ENCODE results near the gene EVC2. TPM values are rescaled to one million over a fixed set of nuclear protein-coding genes. Genes with fewer than 3 reads are reported as not detected.

Gene EVC2
- total and polyA plus RNA-seq, 9 of the 15 experiments (the other 6 are each of a cell fraction or from before 2014, with no cell fraction given), result 0.03 to 0.55 (median 0.38) TPM; not detected in 1

DNA sequence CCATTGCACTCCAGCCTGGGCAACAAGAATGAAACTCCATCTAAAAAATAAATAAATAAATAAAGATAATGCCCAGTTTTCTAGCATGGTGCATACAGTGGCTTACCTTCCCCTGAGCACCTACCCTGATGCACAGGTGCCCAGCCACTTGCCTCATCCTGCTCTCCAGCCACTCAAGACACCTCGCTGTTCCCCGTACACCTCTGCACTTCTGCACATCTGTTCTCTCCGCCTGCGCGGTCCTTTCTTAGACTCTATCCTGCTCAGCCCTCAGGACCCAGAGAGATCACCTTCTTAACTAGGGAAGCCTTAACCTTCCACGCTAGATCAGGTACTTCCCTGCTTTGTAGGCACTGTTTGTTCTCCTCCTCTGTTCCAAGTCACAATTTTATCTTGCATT is 5.5 kb upstream of the EVC2 start:
- ATAC-seq, result no peak

More for the DNA sequence above, 5.5 kb upstream of the EVC2 start:
- WGBS (ENCODE audit: insufficient coverage, low coverage, missing lambda C conversion rate), result 14% methylated on average over 6 of the region's 6 CpGs
- FAIRE-seq (no peak), DNase-seq (ENCODE audit: extremely low read depth in 1 of 4, low spot score in 3 of 4) (no peak)
- Histone ChIP-seq H2AFZ (ENCODE audit: low read depth, low read length) (no peak overlapping the region), H3K4me2 (ENCODE audit: insufficient read depth, low read length) (no peak overlapping the region), H3K36me3 (ENCODE audit: control insufficient read depth, insufficient read depth, low read length) (no peaks in the 10 kb centered on the region), H3K9me3 (replicated peaks; ENCODE audit: control insufficient read depth, insufficient read depth, low read depth, low read length) (no peaks in the 10 kb centered on the region), H3K4me3 (no peak overlapping the region), H4K20me1 (replicated peaks; ENCODE audit: control insufficient read depth, insufficient read depth, low read length) (no peaks in the 10 kb centered on the region), H3K27me3 (ENCODE audit: control insufficient read depth in 2 of 2, insufficient read depth in 2 of 2, low read length in 2 of 2) (peaks cover 2 to 18% of the 10 kb centered on the region in 2 experiments; a peak in 3 of 5 replicates), H3K9ac (ENCODE audit: insufficient read depth in 1 of 2, low read depth in 2 of 2, low read length in 2 of 2) (no peak overlapping the region), H3K9me1 (ENCODE audit: control insufficient read depth, insufficient read depth, low read length) (no peaks in the 10 kb centered on the region), H3K79me2 (ENCODE audit: control insufficient read depth, insufficient read depth, low read length) (no peaks in the 10 kb centered on the region), H3K27ac (ENCODE audit: extremely low read depth, low read depth, low read length) (no peak overlapping the region), H3K4me1 (replicated peaks in 1 of 2; ENCODE audit: control insufficient read depth in 2 of 2, insufficient read depth in 2 of 2, low read length in 2 of 2) (peaks cover 0 to 10% of the 10 kb centered on the region in 2 experiments; a peak in 3 of 5 replicates)
- CTCF ChIA-PET (ENCODE audit: low intra/inter-chr PET ratio), result no interaction called here
- no peak for TF ChIP-seq STAG1 (CRISPR knock-in tag; IDR thresholded peaks at IDR 0.05; ENCODE audit: borderline replicate concordance)
- no peak for TF ChIP-seq DNMT1 (IDR thresholded peaks at IDR 0.05)
- no peak for TF ChIP-seq ESRRB (CRISPR knock-in tag; IDR thresholded peaks at IDR 0.05; ENCODE audit: borderline replicate concordance)
- TF ChIP-seq, protein P1, sequence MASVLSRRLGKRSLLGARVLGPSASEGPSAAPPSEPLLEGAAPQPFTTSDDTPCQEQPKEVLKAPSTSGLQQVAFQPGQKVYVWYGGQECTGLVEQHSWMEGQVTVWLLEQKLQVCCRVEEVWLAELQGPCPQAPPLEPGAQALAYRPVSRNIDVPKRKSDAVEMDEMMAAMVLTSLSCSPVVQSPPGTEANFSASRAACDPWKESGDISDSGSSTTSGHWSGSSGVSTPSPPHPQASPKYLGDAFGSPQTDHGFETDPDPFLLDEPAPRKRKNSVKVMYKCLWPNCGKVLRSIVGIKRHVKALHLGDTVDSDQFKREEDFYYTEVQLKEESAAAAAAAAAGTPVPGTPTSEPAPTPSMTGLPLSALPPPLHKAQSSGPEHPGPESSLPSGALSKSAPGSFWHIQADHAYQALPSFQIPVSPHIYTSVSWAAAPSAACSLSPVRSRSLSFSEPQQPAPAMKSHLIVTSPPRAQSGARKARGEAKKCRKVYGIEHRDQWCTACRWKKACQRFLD (CRISPR knock-in tag; IDR thresholded peaks at IDR 0.05), result no peak
- TF ChIP-seq HMG20B (CRISPR knock-in tag; IDR thresholded peaks at IDR 0.05), result no peak
- TF ChIP-seq TBL1XR1 (IDR thresholded peaks at IDR 0.05; ENCODE audit: low read length in 2 of 2), result no peak
- TF ChIP-seq PHF20 (IDR thresholded peaks at IDR 0.05; ENCODE audit: partially characterized antibody), result no peak
- no peak for TF ChIP-seq U2AF2 (optimal IDR thresholded peaks at IDR 0.05; ENCODE audit: low read depth, low read length)
- no peak for TF ChIP-seq ARID1B (IDR thresholded peaks at IDR 0.05)
- TF ChIP-seq SRF (CRISPR knock-in tag; IDR thresholded peaks at IDR 0.05), result no peak
- no peak for TF ChIP-seq RB1 (IDR thresholded peaks at IDR 0.05; ENCODE audit: low read depth)
- no peak for TF ChIP-seq XRCC4 (IDR thresholded peaks at IDR 0.05; ENCODE audit: extremely low read depth, insufficient read depth, insufficient read length)
- no peak for TF ChIP-seq PTBP1 (IDR thresholded peaks at IDR 0.05; ENCODE audit: low read depth, low read length)
- TF ChIP-seq SMAD1 (IDR thresholded peaks at IDR 0.05; ENCODE audit: low read depth, low read length, partially characterized antibody), result no peak
- intact Hi-C loops (cut with micrococcal nuclease), result no loop called here
- POLR2A ChIA-PET, result no interaction called here
- no TSS peak for BruUV-seq (replicated peaks)
- in situ Hi-C loops (cut with MboI), result no loop called here
